ENCODE results near the gene SBF2. TPM values are rescaled to one million over a fixed set of nuclear protein-coding genes. Genes with fewer than 3 reads are reported as not detected.

The SBF2 gene
- total and polyA plus RNA-seq, 9 of the 15 experiments (the other 6 are each of a cell fraction or from before 2014, with no cell fraction given), result 0.80 to 9.5 (median 5.0) TPM

GRCh38 chr11:10307022-10307399, 13.0 kb upstream of the SBF2 start (continued):
- no peak for TF ChIP-seq HNRNPH1 (optimal IDR thresholded peaks at IDR 0.05; ENCODE audit: low read depth, low read length)
- TF ChIP-seq GABPA (tag; conservative IDR thresholded peaks at IDR 0.05; ENCODE audit: low read depth), result no peak
- TF ChIP-seq ZNF41 (CRISPR knock-in tag; conservative IDR thresholded peaks at IDR 0.05), result no peak
- TF ChIP-seq BDP1 (IDR thresholded peaks at IDR 0.05; ENCODE audit: insufficient read depth, insufficient read length), result no peak
- TF ChIP-seq PTBP1 (IDR thresholded peaks at IDR 0.05; ENCODE audit: low read depth, low read length), result no peak
- TF ChIP-seq TEAD2 (tag; IDR thresholded peaks at IDR 0.05), result no peak
- no peak for TF ChIP-seq REST (IDR thresholded peaks at IDR 0.05; ENCODE audit: borderline replicate concordance)
- TF ChIP-seq REST (CRISPR knock-in tag; IDR thresholded peaks at IDR 0.05; ENCODE audit: low read depth), result no peak
- TF ChIP-seq HDAC2 (IDR thresholded peaks at IDR 0.05), result no peak
- TF ChIP-seq KAT7 (CRISPR knock-in tag; IDR thresholded peaks at IDR 0.05; ENCODE audit: borderline replicate concordance), result no peak
